VCaP (cell line): Measurements from ENCODE around the gene APOB.
"Not testable (repeated sequence)": the region's sequence is repeated elsewhere in the genome, so short reads cannot be mapped to it uniquely, and the experiment has no call there.

ENCODE experiments used
- H3K27ac ChIP-seq: fragments of 450-650 bp; 2 replicates; pipeline ENCODE4 v1.5.1; 2017
- CTCF ChIP-seq: fragments of 450-650 bp; conservative IDR thresholded peaks from 2 replicates; pipeline ENCODE4 v1.5.1; 2017; ENCODE audit warnings: mild to moderate bottlenecking, moderate library complexity

APOB gene

GRCh38 chr2:21029519-21029918 is 14.4 kb downstream of the APOB start:
- no peak overlapping the region for H3K27ac ChIP-seq
- TF ChIP-seq CTCF = no peak

DNA sequence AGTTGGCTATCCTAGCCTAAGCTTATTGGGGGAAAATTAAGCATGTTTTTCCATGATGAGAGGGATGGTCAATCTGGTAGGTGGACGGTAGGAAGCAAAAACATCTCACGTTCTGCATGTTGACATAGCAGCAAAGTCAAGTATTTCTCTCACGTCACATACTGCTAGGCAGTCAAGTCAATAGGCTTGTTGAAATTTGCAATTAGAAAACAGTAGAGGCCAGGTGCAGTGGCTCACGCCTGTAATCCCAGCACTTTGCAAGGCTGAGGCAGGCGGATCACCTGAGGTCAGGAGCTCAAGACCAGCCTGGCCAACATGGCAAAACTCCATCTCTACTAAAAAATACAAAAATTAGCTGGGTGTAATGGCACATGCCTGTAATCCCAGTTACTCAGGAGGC is 14.9 kb downstream of the APOB start:
- H3K27ac ChIP-seq = not testable (repeated sequence)

DNA sequence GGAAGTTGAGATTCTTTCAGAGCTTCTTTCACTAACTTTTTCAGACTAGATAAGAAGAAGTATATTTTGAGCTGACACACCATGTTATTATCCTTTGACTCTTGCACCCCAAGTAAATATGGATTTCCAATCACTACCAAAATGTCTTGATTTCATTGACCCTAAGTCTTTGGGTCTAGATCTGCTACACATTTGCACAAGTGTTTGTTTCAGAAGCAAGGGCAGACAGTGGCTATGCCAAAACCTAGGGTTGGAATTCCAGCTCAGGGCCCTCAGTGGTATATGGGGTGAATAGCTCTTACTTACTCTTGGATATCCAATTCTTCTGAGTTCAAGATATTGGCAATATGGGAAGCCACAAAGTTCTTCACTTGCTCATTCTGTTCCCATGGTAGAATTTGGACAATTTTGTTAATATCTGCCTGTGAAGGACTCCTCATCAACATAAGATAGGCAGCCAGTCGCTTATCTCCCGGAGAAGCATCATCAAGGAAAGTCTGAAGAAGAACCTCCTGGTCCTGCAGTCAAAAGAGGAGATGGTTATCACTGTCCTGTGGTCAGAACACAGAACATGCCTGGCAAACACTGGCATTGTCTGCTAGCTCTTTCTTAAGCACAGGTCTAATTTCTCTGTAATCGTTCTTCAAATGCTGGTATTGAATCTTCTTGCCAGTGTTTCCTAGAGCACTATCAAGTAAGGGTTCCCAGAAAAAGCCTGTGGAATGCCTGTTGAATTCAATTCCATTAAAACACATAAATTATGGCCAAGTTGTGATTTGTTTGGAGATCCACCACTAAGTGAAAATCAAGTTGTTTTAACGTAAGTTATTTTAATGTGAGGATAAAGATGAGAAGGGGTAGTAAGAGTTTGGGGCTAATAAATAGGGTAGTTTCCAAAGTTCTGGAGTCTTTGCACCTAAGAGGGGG is 15.6 kb downstream of the APOB start:
- TF ChIP-seq CTCF = no peak
- H3K27ac ChIP-seq = no peak overlapping the region

- no peak for TF ChIP-seq CTCF
- no peak overlapping the region for H3K27ac ChIP-seq
Measured at GRCh38 chr2:21026479-21027282, 17.2 kb downstream of the APOB start.

DNA sequence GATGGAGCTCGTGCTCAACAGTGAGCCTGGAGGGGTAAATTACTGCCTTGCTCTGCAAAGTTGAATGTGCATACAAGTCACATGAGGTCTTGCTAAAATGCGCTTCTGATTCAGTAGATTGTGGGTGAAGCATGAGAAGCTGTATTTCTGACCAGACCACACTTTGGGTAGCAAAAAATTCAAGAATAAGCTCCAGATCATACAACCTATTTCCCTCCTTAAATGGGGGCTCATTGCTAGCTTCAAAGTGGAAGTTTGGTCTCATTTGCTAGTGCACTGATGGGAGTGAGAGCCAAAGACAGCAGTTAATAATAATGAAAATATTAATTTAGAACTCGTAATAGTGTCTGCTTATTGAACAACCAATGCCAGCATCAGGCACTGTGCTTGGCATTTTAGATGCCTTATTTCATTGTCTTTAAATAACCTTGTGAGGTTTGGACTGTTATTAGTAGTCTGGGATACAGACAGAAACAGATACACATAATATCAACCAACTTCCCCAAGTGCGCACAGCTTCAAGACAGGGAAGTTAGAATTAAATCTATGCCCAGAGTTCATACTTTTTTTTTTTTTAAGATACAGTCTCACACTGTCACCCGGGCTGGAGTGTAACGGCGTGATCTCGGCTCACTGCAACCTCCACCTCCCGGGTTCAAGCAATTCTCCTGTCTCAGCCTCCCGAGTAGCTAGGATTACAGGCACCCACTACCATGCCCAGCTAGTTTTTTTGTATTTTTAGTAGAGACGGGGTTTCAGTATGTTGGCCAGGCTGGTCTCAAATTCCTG is 18.0 kb downstream of the APOB start:
- no peak overlapping the region for H3K27ac ChIP-seq
- no peak for TF ChIP-seq CTCF

DNA sequence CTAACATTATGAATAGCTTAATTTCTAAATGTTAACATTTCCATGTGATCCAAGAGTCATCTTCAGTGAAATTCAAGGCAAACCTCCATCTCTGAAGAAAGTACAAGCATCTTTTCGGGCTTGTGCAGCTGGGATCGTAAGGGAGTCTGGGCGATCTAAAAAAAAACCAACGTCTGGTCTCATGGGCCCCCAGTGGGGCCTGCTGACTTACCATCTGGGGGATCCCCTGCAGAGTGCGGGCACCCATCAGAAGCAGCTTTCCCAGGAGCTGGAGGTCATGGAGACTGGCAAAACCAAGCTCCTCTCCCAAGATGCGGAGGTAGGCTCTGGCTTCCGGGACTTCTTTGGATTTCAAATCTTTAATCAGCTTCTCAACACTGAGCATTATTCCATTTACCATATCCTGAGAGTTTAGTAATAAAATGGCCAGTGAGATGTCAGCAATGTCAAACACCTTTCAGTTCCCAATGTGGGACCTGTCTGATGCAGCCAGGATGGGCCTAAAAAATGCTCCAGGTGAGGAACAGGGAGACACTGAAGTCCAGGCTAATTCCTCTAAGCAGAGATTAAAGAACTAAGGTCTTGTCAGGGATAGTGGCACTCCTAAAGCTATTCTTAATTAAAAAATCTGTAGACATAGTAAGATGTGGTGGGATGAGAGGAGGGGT is 19.0 kb downstream of the APOB start:
- no peak overlapping the region for H3K27ac ChIP-seq
- no peak for TF ChIP-seq CTCF

DNA sequence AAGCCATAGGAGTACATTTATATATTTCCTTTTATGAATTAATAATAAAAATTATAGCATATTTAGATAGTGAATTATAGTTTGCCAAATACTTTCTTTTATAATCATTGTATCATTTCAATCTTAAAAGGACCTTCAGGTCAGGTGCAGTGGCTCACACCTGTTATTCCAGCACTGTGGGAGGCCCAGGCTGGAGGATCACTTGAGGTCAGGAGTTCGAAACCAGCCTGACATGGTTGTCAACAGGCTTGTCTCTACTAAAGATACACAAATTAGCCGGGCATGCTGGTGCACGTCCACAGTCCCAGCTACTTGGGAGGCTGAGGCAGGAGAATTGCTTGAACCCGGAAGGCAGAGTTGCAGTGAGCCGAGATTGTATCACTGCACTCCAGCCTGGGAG is 19.7 kb downstream of the APOB start:
- H3K27ac ChIP-seq = no peak overlapping the region
- TF ChIP-seq CTCF = no peak
